GM19099 (cell line): ENCODE measurements around the gene TRPM2.

ENCODE experiments used
- POLR2A ChIP-seq: IDR thresholded peaks from 3 replicates; pipeline ENCODE4 v1.6.1; 2011; ENCODE audit warnings: low read depth; ENCODE audit not compliant: insufficient read length; ENCODE audit errors: extremely low read depth

The TRPM2 gene

GRCh38 chr21:44317871-44318270, 35.5 kb upstream of the TRPM2 start:
- TF ChIP-seq POLR2A, result no peak

GRCh38 chr21:44318489-44319285, 34.7 kb upstream of the TRPM2 start:
- TF ChIP-seq POLR2A, result no peak

GRCh38 chr21:44319407-44320065, 33.9 kb upstream of the TRPM2 start:
- TF ChIP-seq POLR2A, result no peak

- TF ChIP-seq POLR2A, result no peak
Observed at GRCh38 chr21:44320847-44321246, 32.6 kb upstream of the TRPM2 start.

GRCh38 chr21:44321846-44322450, 31.5 kb upstream of the TRPM2 start:
- no peak for TF ChIP-seq POLR2A

- TF ChIP-seq POLR2A, result no peak
Observed at GRCh38 chr21:44322621-44323325, 30.6 kb upstream of the TRPM2 start.

- no peak for TF ChIP-seq POLR2A
Observed at GRCh38 chr21:44323591-44323990, 29.8 kb upstream of the TRPM2 start.

- no peak for TF ChIP-seq POLR2A
Observed at GRCh38 chr21:44324106-44324853, 29.1 kb upstream of the TRPM2 start.

- TF ChIP-seq POLR2A, result no peak
Observed at GRCh38 chr21:44324854-44325107, 28.6 kb upstream of the TRPM2 start.

- TF ChIP-seq POLR2A, result no peak
Observed at GRCh38 chr21:44325386-44326271, 27.8 kb upstream of the TRPM2 start.

- no peak for TF ChIP-seq POLR2A
Observed at GRCh38 chr21:44326272-44326647, 27.2 kb upstream of the TRPM2 start.

GRCh38 chr21:44326716-44327602, 26.5 kb upstream of the TRPM2 start:
- no peak for TF ChIP-seq POLR2A

- no peak for TF ChIP-seq POLR2A
Observed at GRCh38 chr21:44327603-44327974, 25.8 kb upstream of the TRPM2 start.
